K562 (cell line): Measurements from ENCODE around the gene C12orf43. TPM values are rescaled to one million over a fixed set of nuclear protein-coding genes. Genes with fewer than 3 reads are reported as not detected.

Experiments
- CBX8 ChIP-seq: fragments of 200-600 bp; sonication (generic); IDR thresholded peaks from 2 replicates; pipeline ENCODE4 v1.6.1; 2012; ENCODE audit warnings: borderline replicate concordance, mixed run types, low read depth, mild to moderate bottlenecking, moderate library complexity, mixed read lengths, low read length, control low read depth, inconsistent platforms; ENCODE audit not compliant: poor library complexity, severe bottlenecking; ENCODE audit errors: extremely low read depth
- CEBPG ChIP-seq, 3 experiments: fragments of 200-800 bp in 1 of 3; sonication (Bioruptor generic) in 1 of 3; sonication (generic) in 1 of 3; formaldehyde crosslinking in 1 of 3; IDR thresholded peaks in 2 of 3; conservative IDR thresholded peaks in 1 of 3; 2 replicates each; pipeline versions ENCODE4 v1.6.1 to v1.8.0; 2016 to 2022; ENCODE audit warnings: missing compliant biosample characterization in 2 of 3, missing genetic modification characterization in 2 of 3, mild to moderate bottlenecking in 1 of 3, missing genetic modification reagents in 1 of 3
- CTBP1 ChIP-seq: fragments of 450-650 bp; IDR thresholded peaks from 2 replicates; pipeline ENCODE4 v1.6.1; 2016; ENCODE audit warnings: borderline replicate concordance
- DACH1 ChIP-seq: fragments of 450-650 bp; IDR thresholded peaks from 2 replicates; pipeline ENCODE4 v1.6.1; 2018; ENCODE audit not compliant: partially characterized antibody
- GATAD2B ChIP-seq: fragments of 450-650 bp; IDR thresholded peaks from 2 replicates; pipeline ENCODE4 v1.6.1; 2017; ENCODE audit warnings: mild to moderate bottlenecking, borderline replicate concordance
- HMG20A ChIP-seq: fragments of 450-650 bp; formaldehyde crosslinking; conservative IDR thresholded peaks from 2 replicates; pipeline ENCODE4 v1.4.0; 2020; ENCODE audit warnings: mild to moderate bottlenecking, mixed read lengths
- JUN ChIP-seq, 2 experiments: sonication (generic) in 1 of 2; formaldehyde crosslinking in 1 of 2; IDR thresholded peaks; 2 replicates each; pipeline versions ENCODE4 v1.6.1 to v1.8.0; 2012 to 2022; ENCODE audit warnings: borderline replicate concordance in 2 of 2, mild to moderate bottlenecking in 2 of 2, improper control_type of control experiment in 1 of 2, low read depth in 1 of 2, low read length in 1 of 2, missing genetic modification reagents in 1 of 2
- KDM1A ChIP-seq, 2 experiments: fragments of 450-650 bp; IDR thresholded peaks; 2 replicates each; pipeline ENCODE4 v1.6.1; 2016; ENCODE audit warnings: mild to moderate bottlenecking in 2 of 2
- KDM5B ChIP-seq: fragments of 200-600 bp; sonication (generic); IDR thresholded peaks from 2 replicates; pipeline ENCODE4 v1.6.1; 2012; ENCODE audit warnings: low read depth, mild to moderate bottlenecking, moderate library complexity, low read length, control low read depth, inconsistent platforms; ENCODE audit not compliant: insufficient replicate concordance
- RAD21 ChIP-seq, 2 experiments: fragments of 250-450 bp in 1 of 2; fragments of 450-650 bp in 1 of 2; sonication (Bioruptor Pico) in 1 of 2; formaldehyde crosslinking in 1 of 2; IDR thresholded peaks in 1 of 2; conservative IDR thresholded peaks in 1 of 2; 2 replicates each; pipeline versions ENCODE4 v1.4.0 to v1.8.0; 2020 to 2022; ENCODE audit warnings: mild to moderate bottlenecking in 2 of 2, moderate library complexity in 1 of 2
- RBM25 ChIP-seq: fragments of 200-400 bp; formaldehyde crosslinking; IDR thresholded peaks from 2 replicates; pipeline ENCODE4 v1.6.1; 2018; ENCODE audit warnings: low read length, low read depth, moderate library complexity; ENCODE audit not compliant: severe bottlenecking
- SP1 ChIP-seq: sonication (generic); formaldehyde crosslinking; IDR thresholded peaks from 2 replicates; pipeline ENCODE4 v1.8.1; 2022; ENCODE audit warnings: mild to moderate bottlenecking, missing genetic modification reagents
- TBL1XR1 ChIP-seq, 2 experiments: IDR thresholded peaks; 2 replicates each; pipeline ENCODE4 v1.6.1; 2012; ENCODE audit warnings: improper control_type of control experiment in 2 of 2, low read length in 2 of 2, mild to moderate bottlenecking in 1 of 2
- TRIM28 ChIP-seq: fragments of 450-650 bp; IDR thresholded peaks from 2 replicates; pipeline ENCODE4 v1.6.1; 2017
- ZKSCAN3 ChIP-seq: fragments of 250-450 bp; sonication (Bioruptor Pico); IDR thresholded peaks from 2 replicates; pipeline ENCODE4 v1.4.0; 2020
- ZSCAN29 ChIP-seq: fragments of 450-650 bp; IDR thresholded peaks from 2 replicates; pipeline ENCODE4 v1.6.1; 2017
- polyA plus RNA-seq, 8 experiments: library from polyadenylated mRNA; depleted of rRNA in 4 of 8; stranded (reverse) in 5 of 8; unstranded in 3 of 8; fragments of >200 nt; fragmentation: Nextera tagmentation in 2 of 8; fragmentation: Illumina TruSeq in 1 of 8; extraction: Ambion mirVana in 2 of 8; extraction: Trizol in 1 of 8; gene quantifications; 2 replicates each; pipeline versions ENCODE4 v1.2.1 to v1.2.3, GENCODE V29; 2011 to 2014; ENCODE audit warnings: inconsistent platforms in 1 of 8, missing spikeins in 1 of 8
- total RNA-seq, 7 experiments: library from RNA; depleted of rRNA in 6 of 7; stranded (reverse); fragments of >200 nt in 6 of 7; fragmentation: Illumina TruSeq in 2 of 7; extraction: Trizol in 2 of 7; gene quantifications; 2 replicates each; pipeline versions ENCODE4 v1.2.1 to v1.2.3, GENCODE V29; 2011 to 2021; ENCODE audit warnings: low replicate concordance in 1 of 7
- TF ChIP-seq, protein P1 (sequence below): sonication (generic); formaldehyde crosslinking; IDR thresholded peaks from 2 replicates; pipeline ENCODE4 v1.8.0; 2023; ENCODE audit warnings: mild to moderate bottlenecking, missing genetic modification reagents
- TF ChIP-seq, protein P2 (sequence below): sonication (generic); formaldehyde crosslinking; IDR thresholded peaks from 2 replicates; pipeline ENCODE4 v1.8.1; 2023; ENCODE audit warnings: missing genetic modification reagents, mild to moderate bottlenecking, borderline replicate concordance

The C12orf43 gene
- total and polyA plus RNA-seq, 9 of the 15 experiments (the other 6 are each of a cell fraction or from before 2014, with no cell fraction given) = 4.3 to 22.2 (median 16.8) TPM

DNA sequence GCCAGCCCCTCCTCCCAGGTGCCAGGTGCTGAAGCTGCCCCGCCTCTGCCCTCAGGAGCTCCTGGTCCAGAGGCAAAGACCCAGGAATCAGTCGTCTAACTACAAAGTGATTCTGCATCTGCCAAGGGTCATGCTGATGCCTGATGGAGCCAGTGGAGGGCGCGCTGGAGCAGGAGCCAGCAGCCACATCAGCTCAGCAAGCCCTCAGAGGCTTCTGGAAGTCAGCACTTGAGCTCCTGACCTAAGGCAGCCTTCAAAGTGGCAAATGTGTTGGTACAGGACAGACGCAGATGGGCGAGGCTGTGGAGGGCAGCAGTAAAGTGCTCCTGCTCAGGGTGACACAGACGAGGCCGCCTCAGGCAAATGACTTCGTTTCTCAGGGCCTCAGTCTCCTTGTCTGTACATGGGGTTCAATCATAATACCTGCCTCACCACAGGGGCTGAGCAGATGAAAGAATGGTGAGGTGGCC is 10.9 kb downstream of the C12orf43 start (continued):
- TF ChIP-seq HMG20A (CRISPR knock-in tag) (no peak), CBX8 (no peak), RAD21 (CRISPR knock-in tag; conservative IDR thresholded peaks at IDR 0.05 in 1 of 2, IDR thresholded peaks at IDR 0.05 in 1 of 2) (peak; percentile 58 to 81), RBM25 (peak; percentile 74), ZKSCAN3 (CRISPR knock-in tag) (no peak), GATAD2B (no peak), TBL1XR1 (IDR thresholded peaks at IDR 0.05; ENCODE audit: low read length in 2 of 2) (no peak), TRIM28 (no peak), CTBP1 (peak; percentile 65; the same call in 1 of the 2 replicates), SP1 (CRISPR knock-in tag) (peak; percentile 53; the same call in 1 of the 2 replicates), DACH1 (no peak), ZSCAN29 (no peak), KDM5B (no peak), JUN (IDR thresholded peaks at IDR 0.05; ENCODE audit: borderline replicate concordance, low read depth, low read length) (no peak), JUN (CRISPR knock-in tag; IDR thresholded peaks at IDR 0.05; ENCODE audit: borderline replicate concordance) (no peak), CEBPG (CRISPR knock-in tag; IDR thresholded peaks at IDR 0.05) (no peak), CEBPG (tag; conservative IDR thresholded peaks at IDR 0.05 in 1 of 2, IDR thresholded peaks at IDR 0.05 in 1 of 2) (no peak), KDM1A (IDR thresholded peaks at IDR 0.05) (peak in 1 of 2 experiments; percentile 68; a peak in 2 of 4 replicates)
- TF ChIP-seq, protein P1, sequence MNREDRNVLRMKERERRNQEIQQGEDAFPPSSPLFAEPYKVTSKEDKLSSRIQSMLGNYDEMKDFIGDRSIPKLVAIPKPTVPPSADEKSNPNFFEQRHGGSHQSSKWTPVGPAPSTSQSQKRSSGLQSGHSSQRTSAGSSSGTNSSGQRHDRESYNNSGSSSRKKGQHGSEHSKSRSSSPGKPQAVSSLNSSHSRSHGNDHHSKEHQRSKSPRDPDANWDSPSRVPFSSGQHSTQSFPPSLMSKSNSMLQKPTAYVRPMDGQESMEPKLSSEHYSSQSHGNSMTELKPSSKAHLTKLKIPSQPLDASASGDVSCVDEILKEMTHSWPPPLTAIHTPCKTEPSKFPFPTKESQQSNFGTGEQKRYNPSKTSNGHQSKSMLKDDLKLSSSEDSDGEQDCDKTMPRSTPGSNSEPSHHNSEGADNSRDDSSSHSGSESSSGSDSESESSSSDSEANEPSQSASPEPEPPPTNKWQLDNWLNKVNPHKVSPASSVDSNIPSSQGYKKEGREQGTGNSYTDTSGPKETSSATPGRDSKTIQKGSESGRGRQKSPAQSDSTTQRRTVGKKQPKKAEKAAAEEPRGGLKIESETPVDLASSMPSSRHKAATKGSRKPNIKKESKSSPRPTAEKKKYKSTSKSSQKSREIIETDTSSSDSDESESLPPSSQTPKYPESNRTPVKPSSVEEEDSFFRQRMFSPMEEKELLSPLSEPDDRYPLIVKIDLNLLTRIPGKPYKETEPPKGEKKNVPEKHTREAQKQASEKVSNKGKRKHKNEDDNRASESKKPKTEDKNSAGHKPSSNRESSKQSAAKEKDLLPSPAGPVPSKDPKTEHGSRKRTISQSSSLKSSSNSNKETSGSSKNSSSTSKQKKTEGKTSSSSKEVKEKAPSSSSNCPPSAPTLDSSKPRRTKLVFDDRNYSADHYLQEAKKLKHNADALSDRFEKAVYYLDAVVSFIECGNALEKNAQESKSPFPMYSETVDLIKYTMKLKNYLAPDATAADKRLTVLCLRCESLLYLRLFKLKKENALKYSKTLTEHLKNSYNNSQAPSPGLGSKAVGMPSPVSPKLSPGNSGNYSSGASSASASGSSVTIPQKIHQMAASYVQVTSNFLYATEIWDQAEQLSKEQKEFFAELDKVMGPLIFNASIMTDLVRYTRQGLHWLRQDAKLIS (CRISPR knock-in tag) = no peak
- TF ChIP-seq, protein P2, sequence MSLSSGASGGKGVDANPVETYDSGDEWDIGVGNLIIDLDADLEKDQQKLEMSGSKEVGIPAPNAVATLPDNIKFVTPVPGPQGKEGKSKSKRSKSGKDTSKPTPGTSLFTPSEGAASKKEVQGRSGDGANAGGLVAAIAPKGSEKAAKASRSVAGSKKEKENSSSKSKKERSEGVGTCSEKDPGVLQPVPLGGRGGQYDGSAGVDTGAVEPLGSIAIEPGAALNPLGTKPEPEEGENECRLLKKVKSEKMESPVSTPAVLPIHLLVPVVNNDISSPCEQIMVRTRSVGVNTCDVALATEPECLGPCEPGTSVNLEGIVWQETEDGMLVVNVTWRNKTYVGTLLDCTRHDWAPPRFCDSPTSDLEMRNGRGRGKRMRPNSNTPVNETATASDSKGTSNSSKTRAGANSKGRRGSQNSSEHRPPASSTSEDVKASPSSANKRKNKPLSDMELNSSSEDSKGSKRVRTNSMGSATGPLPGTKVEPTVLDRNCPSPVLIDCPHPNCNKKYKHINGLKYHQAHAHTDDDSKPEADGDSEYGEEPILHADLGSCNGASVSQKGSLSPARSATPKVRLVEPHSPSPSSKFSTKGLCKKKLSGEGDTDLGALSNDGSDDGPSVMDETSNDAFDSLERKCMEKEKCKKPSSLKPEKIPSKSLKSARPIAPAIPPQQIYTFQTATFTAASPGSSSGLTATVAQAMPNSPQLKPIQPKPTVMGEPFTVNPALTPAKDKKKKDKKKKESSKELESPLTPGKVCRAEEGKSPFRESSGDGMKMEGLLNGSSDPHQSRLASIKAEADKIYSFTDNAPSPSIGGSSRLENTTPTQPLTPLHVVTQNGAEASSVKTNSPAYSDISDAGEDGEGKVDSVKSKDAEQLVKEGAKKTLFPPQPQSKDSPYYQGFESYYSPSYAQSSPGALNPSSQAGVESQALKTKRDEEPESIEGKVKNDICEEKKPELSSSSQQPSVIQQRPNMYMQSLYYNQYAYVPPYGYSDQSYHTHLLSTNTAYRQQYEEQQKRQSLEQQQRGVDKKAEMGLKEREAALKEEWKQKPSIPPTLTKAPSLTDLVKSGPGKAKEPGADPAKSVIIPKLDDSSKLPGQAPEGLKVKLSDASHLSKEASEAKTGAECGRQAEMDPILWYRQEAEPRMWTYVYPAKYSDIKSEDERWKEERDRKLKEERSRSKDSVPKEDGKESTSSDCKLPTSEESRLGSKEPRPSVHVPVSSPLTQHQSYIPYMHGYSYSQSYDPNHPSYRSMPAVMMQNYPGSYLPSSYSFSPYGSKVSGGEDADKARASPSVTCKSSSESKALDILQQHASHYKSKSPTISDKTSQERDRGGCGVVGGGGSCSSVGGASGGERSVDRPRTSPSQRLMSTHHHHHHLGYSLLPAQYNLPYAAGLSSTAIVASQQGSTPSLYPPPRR = no peak
